Brain microvascular endothelial cell (primary cell): ENCODE data around the gene CHRM3.

ENCODE experiments used
- DNase-seq: peaks from one replicate; pipeline ENCODE4 v3.0.0-alpha.2; 2020
- H3K27ac ChIP-seq: fragments of 250-450 bp; sonication (Bioruptor Pico); 2 replicates; pipeline ENCODE4 v1.5.1; 2020; ENCODE audit warnings: mild to moderate bottlenecking, moderate library complexity
- H3K27me3 ChIP-seq: fragments of 250-450 bp; sonication (Bioruptor Pico); replicated peaks from 2 replicates; pipeline ENCODE4 v1.5.1; 2020; ENCODE audit warnings: mild to moderate bottlenecking
- H3K36me3 ChIP-seq: fragments of 250-450 bp; sonication (Bioruptor Pico); replicated peaks from 2 replicates; pipeline ENCODE4 v1.5.1; 2020; ENCODE audit warnings: mild to moderate bottlenecking
- H3K4me3 ChIP-seq: 2 replicates; pipeline ENCODE4 v1.5.1; 2011; ENCODE audit warnings: low read depth, mild to moderate bottlenecking, control low read depth, low read length, moderate library complexity
- CTCF ChIP-seq: IDR thresholded peaks from 2 replicates; pipeline ENCODE4 v1.5.1; 2011; ENCODE audit warnings: low read depth, mild to moderate bottlenecking, moderate library complexity, low read length, control low read depth, inconsistent platforms; ENCODE audit errors: missing control alignments
- in situ Hi-C: cut with HindIII; loops from 2 replicates; pipeline ENCODE4 v1.10.0; 2017; ENCODE audit warnings: low sequenced_read_pairs, low pct_ligation_motif_present

Gene CHRM3

GRCh38 chr1:239417221-239417620 lies 30.9 kb downstream of the CHRM3 start:
- no peaks in the 10 kb centered on the region for H3K36me3 ChIP-seq
- in situ Hi-C loops: no loop called here
- no peak overlapping the region for H3K27ac ChIP-seq
- no peak for DNase-seq
- H3K4me3 ChIP-seq: no peak overlapping the region
- TF ChIP-seq CTCF: no peak
- no peaks in the 10 kb centered on the region for H3K27me3 ChIP-seq

GRCh38 chr1:239417986-239418640 lies 31.7 kb downstream of the CHRM3 start:
- no peak overlapping the region for H3K27ac ChIP-seq
- H3K36me3 ChIP-seq: no peaks in the 10 kb centered on the region
- no peaks in the 10 kb centered on the region for H3K27me3 ChIP-seq
- no peak overlapping the region for H3K4me3 ChIP-seq
- in situ Hi-C loops: no loop called here
- DNase-seq: no peak
- no peak for TF ChIP-seq CTCF

GRCh38 chr1:239418681-239419080 lies 32.3 kb downstream of the CHRM3 start:
- no peak for TF ChIP-seq CTCF
- Histone ChIP-seq H3K36me3 (no peaks in the 10 kb centered on the region), H3K27ac (no peak overlapping the region), H3K27me3 (no peaks in the 10 kb centered on the region), H3K4me3 (no peak overlapping the region)
- in situ Hi-C loops: no loop called here
- no peak for DNase-seq

GRCh38 chr1:239421811-239422210 lies 35.4 kb downstream of the CHRM3 start:
- H3K36me3 ChIP-seq: no peaks in the 10 kb centered on the region
- no peak for DNase-seq
- no peaks in the 10 kb centered on the region for H3K27me3 ChIP-seq
- in situ Hi-C loops: no loop called here
- no peak overlapping the region for H3K27ac ChIP-seq
- TF ChIP-seq CTCF: no peak
- H3K4me3 ChIP-seq: no peak overlapping the region

GRCh38 chr1:239422818-239423217 lies 36.5 kb downstream of the CHRM3 start:
- no peaks in the 10 kb centered on the region for H3K36me3 ChIP-seq
- no peak for TF ChIP-seq CTCF
- H3K27ac ChIP-seq: no peak overlapping the region
- H3K4me3 ChIP-seq: no peak overlapping the region
- no peaks in the 10 kb centered on the region for H3K27me3 ChIP-seq
- no peak for DNase-seq
- in situ Hi-C loops: no loop called here
